Measurements from ENCODE around the gene ANKRD35. TPM values are rescaled to one million over a fixed set of nuclear protein-coding genes. Genes with fewer than 3 reads are reported as not detected.
A peak's percentile ranks its signal among the peaks of the same experiment; 100 is the strongest.
"Not testable (repeated sequence)": the region's sequence is repeated elsewhere in the genome, so short reads cannot be mapped to it uniquely, and the experiment has no call there.

ANKRD35 gene
- total RNA-seq, 1 donor: not detected

DNA sequence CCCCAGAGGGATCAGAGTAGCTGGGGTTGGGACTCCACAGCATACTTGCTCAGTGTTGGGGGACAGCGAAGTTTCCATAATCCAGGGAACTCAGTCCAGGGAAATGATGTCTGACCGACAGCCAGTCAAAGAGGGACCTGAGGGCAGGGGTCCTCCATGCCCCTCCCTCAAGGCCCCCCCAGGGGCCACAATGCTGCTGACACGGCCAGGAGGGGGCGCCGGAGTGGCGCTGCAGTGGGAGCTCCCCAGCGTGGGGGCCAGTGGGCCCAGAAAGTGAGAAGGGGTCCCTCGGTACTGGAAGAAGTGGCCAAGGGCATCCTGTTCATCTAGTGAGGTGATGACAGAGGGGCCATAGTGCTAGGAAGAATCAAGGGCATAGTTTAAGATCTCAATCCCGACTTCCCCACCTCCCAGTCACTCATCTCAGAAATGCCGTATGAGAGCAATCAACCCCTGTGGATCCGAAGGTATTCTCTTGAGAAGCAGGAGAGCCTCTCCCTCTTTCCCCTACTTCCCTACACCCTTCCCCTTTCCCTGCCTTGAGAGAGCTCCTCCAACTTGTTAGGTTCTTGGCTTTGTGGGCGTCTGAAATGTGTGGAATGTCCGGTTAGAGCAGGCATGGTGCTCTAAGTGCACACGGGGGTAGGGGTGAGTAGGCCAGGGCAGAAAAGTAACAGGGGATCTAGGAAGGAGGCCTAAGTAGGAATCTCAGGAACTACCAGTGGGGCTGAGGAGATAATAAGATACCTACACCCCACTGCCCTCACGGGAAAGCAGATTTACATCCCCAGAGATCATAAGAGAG is 36.1 kb downstream of the ANKRD35 start:
- peaks cover 17% of the 10 kb centered on the region for H3K4me1 ChIP-seq (ENCODE audit: insufficient read depth, low read length)
- H3K4me3 ChIP-seq (ENCODE audit: low read length): no peak overlapping the region
- no peaks in the 10 kb centered on the region for H3K9me3 ChIP-seq (ENCODE audit: low read depth, low read length)
- H3K27me3 ChIP-seq (ENCODE audit: insufficient read depth, low read length): no peaks in the 10 kb centered on the region

DNA sequence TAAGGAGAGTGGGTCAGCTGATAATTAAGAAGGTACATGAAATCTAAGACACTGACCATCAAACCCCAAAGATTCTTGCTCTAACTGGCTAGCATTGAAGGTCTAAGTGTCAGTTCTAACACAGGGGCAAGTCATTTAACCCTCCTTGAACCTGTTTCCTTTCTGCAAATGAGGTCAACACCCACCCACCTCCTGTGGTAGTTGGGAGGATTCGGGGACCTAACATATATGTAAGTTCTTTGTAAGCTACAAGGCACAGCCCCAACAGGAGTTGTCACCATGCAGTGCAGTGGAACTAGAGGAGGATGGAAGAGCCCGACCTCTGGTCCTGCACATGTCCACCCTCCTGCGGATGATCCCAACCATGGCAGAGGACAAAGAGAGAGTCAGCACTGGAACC is 37.8 kb downstream of the ANKRD35 start:
- no peaks in the 10 kb centered on the region for H3K9me3 ChIP-seq (ENCODE audit: low read depth, low read length)
- no peaks in the 10 kb centered on the region for H3K27me3 ChIP-seq (ENCODE audit: insufficient read depth, low read length)
- peaks cover 17% of the 10 kb centered on the region for H3K4me1 ChIP-seq (ENCODE audit: insufficient read depth, low read length)
- H3K4me3 ChIP-seq (ENCODE audit: low read length): no peak overlapping the region

DNA sequence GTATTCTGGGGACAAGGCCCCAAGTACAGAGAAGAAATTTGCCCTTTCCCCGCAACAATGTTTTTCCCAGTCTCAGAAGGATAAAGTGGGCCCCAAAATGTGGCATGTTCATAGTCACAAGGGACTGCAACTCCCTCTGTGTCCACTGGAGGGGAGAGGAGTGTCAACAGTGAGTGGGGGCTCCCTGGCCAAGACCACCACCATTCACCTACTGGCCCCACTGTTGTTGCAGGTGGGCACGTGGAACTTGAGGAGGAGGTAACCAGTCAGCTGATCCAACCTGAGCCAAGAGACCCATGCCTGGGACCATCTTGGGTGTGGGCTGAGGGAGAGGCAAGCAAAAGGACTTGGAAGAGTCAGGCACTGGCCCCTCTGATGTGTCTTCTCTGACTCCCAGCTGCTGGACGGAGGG is 39.5 kb downstream of the ANKRD35 start:
- Histone ChIP-seq H3K27me3 (ENCODE audit: insufficient read depth, low read length) (no peaks in the 10 kb centered on the region), H3K4me3 (ENCODE audit: low read length) (peak overlapping the region; percentile 58), H3K9me3 (ENCODE audit: low read depth, low read length) (no peaks in the 10 kb centered on the region), H3K4me1 (ENCODE audit: insufficient read depth, low read length) (peaks cover 17% of the 10 kb centered on the region)

DNA sequence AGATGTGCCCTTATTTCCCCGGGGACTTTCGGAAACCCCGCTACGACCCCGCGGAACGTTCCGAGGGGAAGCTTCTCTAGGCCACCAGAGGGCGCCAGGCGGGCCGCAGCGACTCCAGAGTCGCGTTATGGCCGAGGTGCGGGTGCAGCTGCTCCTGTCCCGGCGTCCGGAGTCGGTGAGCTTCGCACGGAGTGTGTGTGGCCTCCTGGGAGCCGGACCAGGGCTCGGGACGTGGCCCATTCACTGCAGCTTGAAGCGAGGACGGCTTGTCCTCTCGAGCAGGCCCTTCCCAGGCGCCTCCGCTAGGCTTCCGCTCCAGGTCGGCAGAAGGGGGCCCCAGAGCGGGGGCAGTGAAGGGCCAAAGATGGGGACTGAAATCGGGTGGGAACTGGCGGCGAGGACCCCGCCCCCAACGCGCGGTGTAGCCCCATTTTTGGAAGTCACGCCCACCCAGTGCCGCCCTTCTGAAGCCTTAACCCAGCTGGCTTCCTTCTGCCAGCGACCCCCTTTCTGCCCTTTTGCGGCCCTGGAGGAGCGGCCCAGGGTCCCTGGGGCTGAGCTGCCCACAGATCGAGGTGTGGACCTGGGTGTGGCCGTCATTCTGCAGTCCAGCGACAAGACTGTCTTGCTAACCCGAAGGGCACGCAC is 40.0 kb downstream of the ANKRD35 start, which contains the start of gene NUDT17:
Gene NUDT17 (plus strand): TSS at position 117 of the 648 bp plus-strand sequence. CDS start 11 bp downstream, at position 128.
- H3K9me3 ChIP-seq (ENCODE audit: low read depth, low read length): no peaks in the 10 kb centered on the region
- H3K4me1 ChIP-seq (ENCODE audit: insufficient read depth, low read length): peaks cover 17% of the 10 kb centered on the region
- no peaks in the 10 kb centered on the region for H3K27me3 ChIP-seq (ENCODE audit: insufficient read depth, low read length)
- peak within 1 kb of the TSS; percentile 58 for H3K4me3 ChIP-seq (ENCODE audit: low read length)

DNA sequence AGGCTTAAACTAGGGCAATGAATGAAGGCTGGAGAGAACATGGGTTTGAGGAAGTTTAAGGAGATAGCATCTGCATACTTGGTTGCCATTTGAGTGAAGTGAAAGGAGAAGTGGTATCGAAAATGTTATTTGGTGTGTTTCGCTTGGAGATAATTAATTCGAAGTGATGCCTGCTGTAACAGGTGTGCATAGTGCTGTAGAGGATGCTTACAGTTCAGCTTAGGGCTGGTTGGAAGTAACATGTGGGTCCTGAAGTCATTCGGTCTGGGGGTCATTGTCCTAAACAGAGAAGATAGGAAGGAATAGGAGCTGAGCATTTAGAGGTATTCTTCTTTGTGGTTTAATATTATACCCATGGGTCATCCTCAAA is 40.5 kb downstream of the ANKRD35 start:
- Histone ChIP-seq H3K4me3 (ENCODE audit: low read length) (peak overlapping the region; percentile 58), H3K4me1 (ENCODE audit: insufficient read depth, low read length) (peaks cover 17% of the 10 kb centered on the region), H3K9me3 (ENCODE audit: low read depth, low read length) (no peaks in the 10 kb centered on the region), H3K27me3 (ENCODE audit: insufficient read depth, low read length) (no peaks in the 10 kb centered on the region)

DNA sequence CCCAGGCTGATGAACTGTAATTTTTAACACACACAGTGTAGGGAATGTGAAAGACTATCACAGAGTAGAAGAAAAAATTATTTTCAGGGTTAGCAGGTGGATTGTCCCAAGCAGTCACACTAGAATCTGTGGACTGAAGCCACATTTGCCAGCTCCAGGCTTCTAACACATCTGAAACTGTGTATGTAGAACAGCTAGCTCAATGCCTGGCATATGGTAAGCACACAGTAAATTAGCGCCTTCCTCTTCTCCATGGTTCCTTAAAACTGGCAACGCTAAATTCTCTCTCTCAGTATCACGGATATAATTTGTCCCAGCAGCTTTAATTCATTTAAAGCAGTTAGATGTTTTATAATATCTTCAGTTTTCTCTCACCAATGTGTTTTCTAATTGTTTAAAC is 42.6 kb downstream of the ANKRD35 start:
- H3K4me1 ChIP-seq (ENCODE audit: insufficient read depth, low read length): peaks cover 17% of the 10 kb centered on the region
- no peaks in the 10 kb centered on the region for H3K27me3 ChIP-seq (ENCODE audit: insufficient read depth, low read length)
- no peak overlapping the region for H3K4me3 ChIP-seq (ENCODE audit: low read length)
- no peaks in the 10 kb centered on the region for H3K9me3 ChIP-seq (ENCODE audit: low read depth, low read length)

DNA sequence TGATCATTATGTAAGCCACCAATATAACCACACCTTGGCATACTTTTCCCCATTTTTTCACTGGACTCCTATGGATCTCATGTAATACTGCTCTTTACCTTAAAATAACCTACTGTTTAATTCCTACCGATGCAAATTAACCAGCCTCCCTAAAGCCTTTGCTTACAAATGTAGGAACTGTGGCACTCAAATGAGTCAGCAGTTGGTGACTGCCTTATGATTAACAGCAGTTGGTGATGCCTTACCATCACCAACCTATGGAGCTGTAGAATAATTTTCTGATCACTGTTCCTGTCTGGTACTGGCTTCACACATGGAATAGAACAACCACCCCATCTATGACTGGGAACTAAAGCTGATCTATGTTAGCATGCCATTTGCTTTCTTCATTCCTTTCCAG is 48.0 kb downstream of the ANKRD35 start:
- Histone ChIP-seq H3K27me3 (ENCODE audit: insufficient read depth, low read length) (no peaks in the 10 kb centered on the region), H3K9me3 (ENCODE audit: low read depth, low read length) (no peaks in the 10 kb centered on the region), H3K4me1 (ENCODE audit: insufficient read depth, low read length) (no peaks in the 10 kb centered on the region), H3K4me3 (ENCODE audit: low read length) (no peak overlapping the region)

DNA sequence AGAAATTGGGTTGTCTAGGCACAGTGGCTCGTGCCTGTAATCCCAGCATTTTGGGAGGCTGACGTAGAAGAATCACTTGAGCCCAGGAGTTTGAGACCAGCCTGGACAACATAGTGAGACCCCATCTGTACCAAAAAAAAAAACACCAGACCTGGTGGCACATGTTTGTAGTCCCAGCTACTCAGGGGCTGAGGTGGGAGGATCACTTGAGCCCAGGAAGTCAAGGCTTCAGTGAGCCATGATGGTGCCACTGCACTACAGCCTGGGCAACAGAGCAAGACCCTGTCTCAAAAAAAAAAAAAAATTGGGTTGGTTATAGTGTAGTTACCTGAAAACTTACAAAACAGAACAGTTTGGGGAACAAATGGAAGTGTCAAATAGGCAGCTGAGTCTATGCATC is 54.9 kb downstream of the ANKRD35 start:
- H3K4me3 ChIP-seq (ENCODE audit: low read length); H3K9me3 ChIP-seq (ENCODE audit: low read depth, low read length); H3K4me1 ChIP-seq (ENCODE audit: insufficient read depth, low read length); H3K27me3 ChIP-seq (ENCODE audit: insufficient read depth, low read length): not testable (repeated sequence)

DNA sequence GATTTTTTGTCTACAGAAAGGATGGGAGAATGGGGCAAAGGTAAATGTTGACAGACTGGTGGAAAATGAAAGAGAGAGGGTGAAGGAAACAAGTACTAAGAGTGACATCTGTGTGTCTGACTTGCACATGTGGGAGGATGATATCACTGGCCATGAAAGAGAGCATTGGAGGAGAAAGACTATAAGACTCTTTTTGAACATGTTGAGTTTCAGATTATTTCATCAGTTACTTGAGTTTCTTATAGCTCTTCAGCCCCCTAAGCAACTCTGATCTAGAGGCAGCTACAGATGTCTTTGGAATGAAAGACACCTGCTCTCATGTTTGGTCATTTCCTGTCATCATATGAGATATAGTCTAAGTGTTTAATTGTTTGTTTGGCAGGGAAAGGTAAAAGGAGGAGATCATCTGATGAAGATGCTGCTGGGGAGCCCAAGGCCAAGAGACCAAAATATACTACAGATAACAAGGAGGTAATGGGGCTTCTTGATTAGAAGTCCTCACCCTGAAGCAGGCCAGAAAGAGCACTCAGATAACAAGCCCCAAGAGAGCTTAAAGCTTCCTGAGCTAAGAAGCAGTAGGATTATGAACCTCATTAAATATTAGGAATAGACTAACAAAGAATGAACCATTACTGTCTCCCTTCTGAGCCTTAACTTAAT is 57.2 kb downstream of the ANKRD35 start:
- peaks cover 13% of the 10 kb centered on the region for H3K4me1 ChIP-seq (ENCODE audit: insufficient read depth, low read length)
- no peak overlapping the region for H3K4me3 ChIP-seq (ENCODE audit: low read length)
- no peaks in the 10 kb centered on the region for H3K27me3 ChIP-seq (ENCODE audit: insufficient read depth, low read length)
- no peaks in the 10 kb centered on the region for H3K9me3 ChIP-seq (ENCODE audit: low read depth, low read length)

DNA sequence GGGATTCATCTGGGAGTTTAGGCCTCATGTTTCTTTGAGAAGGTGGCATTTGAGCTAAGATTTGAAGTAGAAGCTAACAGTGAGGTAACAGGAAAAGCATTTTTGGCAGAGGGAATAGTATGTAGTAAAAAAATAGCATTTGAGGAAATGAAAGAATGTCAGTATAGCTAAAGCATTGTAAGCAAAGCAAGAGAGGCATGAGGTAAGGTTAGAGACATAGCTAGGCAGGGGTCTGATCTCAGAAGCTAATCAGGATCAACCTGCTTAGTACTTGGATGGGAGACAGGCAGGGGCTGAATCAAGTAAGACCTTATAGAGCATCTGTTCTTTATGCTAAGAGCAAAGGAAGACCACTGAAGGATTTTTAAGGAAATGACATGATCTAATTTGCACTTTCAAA is 57.7 kb downstream of the ANKRD35 start:
- peaks cover 13% of the 10 kb centered on the region for H3K4me1 ChIP-seq (ENCODE audit: insufficient read depth, low read length)
- H3K9me3 ChIP-seq (ENCODE audit: low read depth, low read length): no peaks in the 10 kb centered on the region
- no peaks in the 10 kb centered on the region for H3K27me3 ChIP-seq (ENCODE audit: insufficient read depth, low read length)
- H3K4me3 ChIP-seq (ENCODE audit: low read length): no peak overlapping the region

DNA sequence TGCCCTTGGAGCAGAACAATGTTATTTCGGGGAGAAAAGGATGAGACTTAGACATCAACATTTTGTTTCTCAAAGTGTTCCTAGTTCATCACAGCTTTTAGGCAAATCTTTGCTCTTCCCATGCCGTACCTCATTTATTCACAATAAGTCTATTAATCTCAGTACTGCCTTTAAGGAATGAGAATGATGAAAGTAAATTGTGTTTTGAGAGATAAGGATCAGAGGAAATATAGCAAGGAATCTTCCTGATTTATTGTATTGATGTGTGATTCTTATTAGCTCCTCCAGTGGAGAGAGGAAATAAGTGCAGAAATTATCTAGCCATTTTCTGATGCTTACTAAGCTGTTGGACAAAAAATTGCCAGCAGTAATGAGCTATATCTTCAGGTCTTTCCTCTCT is 59.6 kb downstream of the ANKRD35 start:
- H3K9me3 ChIP-seq (ENCODE audit: low read depth, low read length): no peaks in the 10 kb centered on the region
- no peaks in the 10 kb centered on the region for H3K27me3 ChIP-seq (ENCODE audit: insufficient read depth, low read length)
- H3K4me1 ChIP-seq (ENCODE audit: insufficient read depth, low read length): peaks cover 13% of the 10 kb centered on the region
- no peak overlapping the region for H3K4me3 ChIP-seq (ENCODE audit: low read length)

DNA sequence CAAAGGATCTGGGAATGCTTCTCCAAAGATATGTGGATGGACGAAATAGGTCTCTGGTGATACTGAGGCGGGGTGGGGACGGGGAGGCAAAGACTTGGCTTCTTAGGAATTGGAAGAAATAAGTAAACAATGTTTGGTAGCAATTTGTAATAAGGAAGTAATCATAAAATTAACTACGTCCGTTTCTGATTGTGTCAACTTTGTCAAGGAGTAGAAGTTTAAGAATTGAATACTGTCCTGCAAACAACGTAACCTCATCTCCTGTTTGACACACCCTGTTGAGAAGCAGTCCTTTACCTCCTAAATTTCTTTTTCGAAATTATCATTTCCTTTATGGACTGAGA is 61.2 kb downstream of the ANKRD35 start:
- Histone ChIP-seq H3K9me3 (ENCODE audit: low read depth, low read length) (no peaks in the 10 kb centered on the region), H3K4me3 (ENCODE audit: low read length) (peak overlapping the region; percentile 97), H3K27me3 (ENCODE audit: insufficient read depth, low read length) (no peaks in the 10 kb centered on the region), H3K4me1 (ENCODE audit: insufficient read depth, low read length) (peaks cover 13% of the 10 kb centered on the region)

DNA sequence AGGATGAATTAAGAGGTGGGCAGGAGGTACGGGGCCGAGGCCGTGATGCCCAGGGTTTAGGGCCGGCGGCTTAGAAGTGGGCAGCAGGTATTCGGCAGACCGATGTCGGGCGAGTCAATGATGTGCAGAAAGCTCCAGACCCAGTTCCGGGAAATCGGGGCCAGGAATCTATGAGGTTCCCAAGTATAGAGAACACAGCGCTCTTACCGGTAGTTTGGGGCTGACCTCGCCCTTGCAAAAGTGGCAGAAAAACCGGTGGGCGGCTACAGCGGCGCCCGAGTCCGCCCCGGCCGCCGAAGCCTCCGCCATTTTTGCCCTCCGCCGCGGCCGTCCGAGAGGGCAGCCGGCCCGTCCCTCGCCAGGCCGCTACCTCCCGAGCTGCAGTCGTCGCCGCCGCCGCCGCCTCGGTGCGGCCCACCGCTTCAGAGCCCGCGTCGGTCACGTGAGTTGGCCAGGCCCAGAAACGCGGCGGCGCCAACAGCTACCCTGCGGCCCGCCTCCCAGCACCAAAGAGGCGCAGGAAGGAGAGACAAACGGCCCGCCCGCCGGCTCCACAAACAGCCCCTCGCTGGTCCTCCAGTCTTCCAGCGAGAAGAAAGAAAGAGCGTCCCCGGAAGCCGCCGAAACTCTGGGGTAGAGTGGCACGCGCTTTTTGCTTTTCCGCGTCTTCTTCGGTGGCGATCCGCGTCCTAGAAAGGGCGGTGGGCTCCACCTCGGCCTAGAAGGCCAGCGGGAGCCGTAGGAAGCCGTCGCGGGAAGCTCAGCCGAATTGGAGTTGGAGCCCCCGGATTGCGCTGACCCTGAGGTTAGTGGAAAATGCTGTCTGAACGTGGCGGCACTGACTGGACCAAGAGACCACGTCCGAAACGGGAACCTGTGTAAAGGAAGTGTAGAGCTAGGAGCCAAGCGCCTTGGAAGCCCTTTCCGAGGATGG is 61.8 kb downstream of the ANKRD35 start, which contains the start of the genes POLR3C and RNF115:
Gene POLR3C (plus strand): TSS at position 636 of the 934 bp plus-strand sequence. CDS start 1,577 bp downstream, outside the sequence.
Gene RNF115 (minus strand): TSS at position 531 of the 934 bp plus-strand sequence. CDS start 222 bp downstream, at position 309.
- no peaks in the 10 kb centered on the region for H3K27me3 ChIP-seq (ENCODE audit: insufficient read depth, low read length)
- H3K4me3 ChIP-seq (ENCODE audit: low read length): peak within 1 kb of the TSS; percentile 97
- no peaks in the 10 kb centered on the region for H3K9me3 ChIP-seq (ENCODE audit: low read depth, low read length)
- H3K4me1 ChIP-seq (ENCODE audit: insufficient read depth, low read length): peaks cover 13% of the 10 kb centered on the region

DNA sequence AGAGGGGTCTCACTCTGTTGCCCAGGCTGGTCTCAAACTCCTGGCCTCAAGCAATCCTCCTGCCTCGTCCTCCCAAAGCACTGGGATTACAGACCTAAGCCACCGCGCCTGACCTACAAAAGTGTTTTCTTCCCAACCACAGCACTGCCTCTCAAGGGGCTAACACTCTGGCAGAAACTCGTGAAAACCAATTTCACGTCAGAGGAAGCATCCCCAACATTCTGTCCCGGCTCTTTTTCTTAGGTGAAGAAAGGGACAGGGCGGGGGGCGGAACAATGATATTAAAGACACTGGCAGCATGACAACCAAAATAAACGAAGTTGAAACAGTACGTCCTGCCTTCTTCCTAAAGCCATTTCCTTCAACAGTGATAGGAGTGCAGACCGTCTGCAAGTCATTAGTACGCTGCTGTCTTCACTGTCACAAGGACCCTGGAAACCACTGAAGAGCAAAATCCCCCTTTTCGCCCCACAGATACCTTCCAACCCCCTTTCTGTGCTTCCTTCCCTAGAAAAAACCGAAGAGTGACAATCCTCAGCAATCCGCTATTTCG is 62.8 kb downstream of the ANKRD35 start:
- H3K9me3 ChIP-seq (ENCODE audit: low read depth, low read length); H3K4me3 ChIP-seq (ENCODE audit: low read length); H3K27me3 ChIP-seq (ENCODE audit: insufficient read depth, low read length): not testable (repeated sequence)
- H3K4me1 ChIP-seq (ENCODE audit: insufficient read depth, low read length): peaks cover 13% of the 10 kb centered on the region
